Measurements from ENCODE around the gene GINM1. TPM values are rescaled to one million over a fixed set of nuclear protein-coding genes. Genes with fewer than 3 reads are reported as not detected.

Gene GINM1
- total and polyA plus RNA-seq, 9 of the 15 experiments (the other 6 are each of a cell fraction or from before 2014, with no cell fraction given), result 5.0 to 19.3 (median 14.2) TPM

DNA sequence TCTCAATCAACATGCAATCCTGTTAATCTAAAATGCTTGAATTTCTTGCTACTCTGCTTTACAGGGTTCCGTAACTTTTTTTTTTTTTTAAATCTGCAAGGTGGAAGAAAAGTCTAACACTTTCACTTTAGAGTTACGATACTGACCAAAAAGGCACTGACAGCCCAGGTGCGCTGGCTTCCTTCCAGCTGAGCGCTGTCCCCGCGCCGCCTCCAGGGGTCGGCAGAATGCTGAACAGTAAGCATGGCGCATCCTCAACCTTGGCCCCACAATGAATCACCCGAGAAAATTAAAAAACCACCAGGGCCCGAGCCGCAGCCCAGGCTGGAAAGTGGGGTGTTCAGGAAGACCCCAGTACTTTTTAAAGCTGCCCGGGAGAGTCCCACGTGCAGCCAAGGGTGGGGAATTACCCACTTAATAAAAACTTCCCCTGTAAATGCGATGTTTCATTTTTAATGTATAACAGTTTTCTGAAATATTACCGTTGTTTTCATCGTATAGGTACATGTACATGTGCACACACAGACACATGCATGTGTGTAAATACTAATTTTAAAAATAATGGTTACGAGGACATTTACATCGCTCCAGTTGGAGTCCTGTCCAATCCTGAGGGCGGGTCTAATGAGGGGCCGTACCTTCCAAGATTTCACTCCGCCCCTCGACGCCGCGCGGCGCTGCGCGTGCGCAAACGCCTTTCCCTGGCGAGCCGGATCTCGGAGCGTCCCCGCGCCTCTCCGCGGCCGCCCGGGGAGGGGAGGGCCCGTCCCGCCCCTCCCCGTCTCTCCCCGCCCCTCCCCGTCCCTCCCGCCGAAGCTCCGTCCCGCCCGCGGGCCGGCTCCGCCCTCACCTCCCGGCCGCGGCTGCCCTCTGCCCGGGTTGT, at the start of gene GINM1 (continued):
- TF ChIP-seq, protein P1, sequence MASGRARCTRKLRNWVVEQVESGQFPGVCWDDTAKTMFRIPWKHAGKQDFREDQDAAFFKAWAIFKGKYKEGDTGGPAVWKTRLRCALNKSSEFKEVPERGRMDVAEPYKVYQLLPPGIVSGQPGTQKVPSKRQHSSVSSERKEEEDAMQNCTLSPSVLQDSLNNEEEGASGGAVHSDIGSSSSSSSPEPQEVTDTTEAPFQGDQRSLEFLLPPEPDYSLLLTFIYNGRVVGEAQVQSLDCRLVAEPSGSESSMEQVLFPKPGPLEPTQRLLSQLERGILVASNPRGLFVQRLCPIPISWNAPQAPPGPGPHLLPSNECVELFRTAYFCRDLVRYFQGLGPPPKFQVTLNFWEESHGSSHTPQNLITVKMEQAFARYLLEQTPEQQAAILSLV (tag; IDR thresholded peaks at IDR 0.05), result no peak
- TF ChIP-seq SLC30A9 (CRISPR knock-in tag; IDR thresholded peaks at IDR 0.05) (no peak), FOS (IDR thresholded peaks at IDR 0.05; ENCODE audit: extremely low read depth, insufficient read length) (no peak), MTA2 (IDR thresholded peaks at IDR 0.05; ENCODE audit: low read depth) (no peak), MAFK (IDR thresholded peaks at IDR 0.05; ENCODE audit: low read length) (no peak), HSF4 (CRISPR knock-in tag; IDR thresholded peaks at IDR 0.05; ENCODE audit: borderline replicate concordance) (no peak), ZNF780A (CRISPR knock-in tag; IDR thresholded peaks at IDR 0.05) (no peak)
- TF ChIP-seq, protein P2, sequence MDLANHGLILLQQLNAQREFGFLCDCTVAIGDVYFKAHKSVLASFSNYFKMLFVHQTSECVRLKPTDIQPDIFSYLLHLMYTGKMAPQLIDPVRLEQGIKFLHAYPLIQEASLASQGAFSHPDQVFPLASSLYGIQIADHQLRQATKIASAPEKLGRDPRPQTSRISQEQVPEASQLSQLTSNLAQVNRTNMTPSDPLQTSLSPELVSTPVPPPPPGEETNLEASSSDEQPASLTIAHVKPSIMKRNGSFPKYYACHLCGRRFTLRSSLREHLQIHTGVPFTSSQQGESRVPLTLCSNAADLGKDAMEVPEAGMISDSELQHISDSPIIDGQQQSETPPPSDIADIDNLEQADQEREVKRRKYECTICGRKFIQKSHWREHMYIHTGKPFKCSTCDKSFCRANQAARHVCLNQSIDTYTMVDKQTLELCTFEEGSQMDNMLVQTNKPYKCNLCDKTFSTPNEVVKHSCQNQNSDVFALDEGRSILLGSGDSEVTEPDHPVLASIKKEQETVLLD (IDR thresholded peaks at IDR 0.05), result no peak
- TF ChIP-seq, protein P3, sequence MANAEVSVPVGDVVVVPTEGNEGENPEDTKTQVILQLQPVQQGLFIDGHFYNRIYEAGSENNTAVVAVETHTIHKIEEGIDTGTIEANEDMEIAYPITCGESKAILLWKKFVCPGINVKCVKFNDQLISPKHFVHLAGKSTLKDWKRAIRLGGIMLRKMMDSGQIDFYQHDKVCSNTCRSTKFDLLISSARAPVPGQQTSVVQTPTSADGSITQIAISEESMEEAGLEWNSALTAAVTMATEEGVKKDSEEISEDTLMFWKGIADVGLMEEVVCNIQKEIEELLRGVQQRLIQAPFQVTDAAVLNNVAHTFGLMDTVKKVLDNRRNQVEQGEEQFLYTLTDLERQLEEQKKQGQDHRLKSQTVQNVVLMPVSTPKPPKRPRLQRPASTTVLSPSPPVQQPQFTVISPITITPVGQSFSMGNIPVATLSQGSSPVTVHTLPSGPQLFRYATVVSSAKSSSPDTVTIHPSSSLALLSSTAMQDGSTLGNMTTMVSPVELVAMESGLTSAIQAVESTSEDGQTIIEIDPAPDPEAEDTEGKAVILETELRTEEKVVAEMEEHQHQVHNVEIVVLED (CRISPR knock-in tag; IDR thresholded peaks at IDR 0.05), result no peak; the same call in 1 of the 2 replicates
- TF ChIP-seq, protein P4, sequence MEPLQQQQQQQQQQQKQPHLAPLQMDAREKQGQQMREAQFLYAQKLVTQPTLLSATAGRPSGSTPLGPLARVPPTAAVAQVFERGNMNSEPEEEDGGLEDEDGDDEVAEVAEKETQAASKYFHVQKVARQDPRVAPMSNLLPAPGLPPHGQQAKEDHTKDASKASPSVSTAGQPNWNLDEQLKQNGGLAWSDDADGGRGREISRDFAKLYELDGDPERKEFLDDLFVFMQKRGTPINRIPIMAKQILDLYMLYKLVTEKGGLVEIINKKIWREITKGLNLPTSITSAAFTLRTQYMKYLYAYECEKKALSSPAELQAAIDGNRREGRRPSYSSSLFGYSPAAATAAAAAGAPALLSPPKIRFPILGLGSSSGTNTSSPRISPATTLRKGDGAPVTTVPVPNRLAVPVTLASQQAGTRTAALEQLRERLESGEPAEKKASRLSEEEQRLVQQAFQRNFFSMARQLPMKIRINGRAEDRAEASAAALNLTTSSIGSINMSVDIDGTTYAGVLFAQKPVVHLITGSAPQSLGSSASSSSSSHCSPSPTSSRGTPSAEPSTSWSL (CRISPR knock-in tag; IDR thresholded peaks at IDR 0.05; ENCODE audit: borderline replicate concordance), result no peak
- TF ChIP-seq, protein P5, sequence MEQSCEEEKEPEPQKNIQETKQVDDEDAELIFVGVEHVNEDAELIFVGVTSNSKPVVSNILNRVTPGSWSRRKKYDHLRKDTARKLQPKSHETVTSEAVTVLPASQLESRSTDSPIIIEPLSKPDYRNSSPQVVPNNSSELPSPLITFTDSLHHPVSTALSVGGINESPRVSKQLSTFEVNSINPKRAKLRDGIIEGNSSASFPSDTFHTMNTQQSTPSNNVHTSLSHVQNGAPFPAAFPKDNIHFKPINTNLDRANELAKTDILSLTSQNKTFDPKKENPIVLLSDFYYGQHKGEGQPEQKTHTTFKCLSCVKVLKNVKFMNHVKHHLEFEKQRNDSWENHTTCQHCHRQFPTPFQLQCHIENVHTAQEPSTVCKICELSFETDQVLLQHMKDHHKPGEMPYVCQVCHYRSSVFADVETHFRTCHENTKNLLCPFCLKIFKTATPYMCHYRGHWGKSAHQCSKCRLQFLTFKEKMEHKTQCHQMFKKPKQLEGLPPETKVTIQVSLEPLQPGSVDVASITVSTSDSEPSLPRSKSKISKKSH (CRISPR knock-in tag; IDR thresholded peaks at IDR 0.05), result no peak

Measured in K562 (cell line).